Gastroesophageal sphincter (tissue), 4 donors: ENCODE results near the gene SLC38A10. TPM values are rescaled to one million over a fixed set of nuclear protein-coding genes. Genes with fewer than 3 reads are reported as not detected.

Experiments
- ATAC-seq: fragments of 150-250 bp; one replicate; pipeline ENCODE4 v1.9.1; 2016; ENCODE audit warnings: mild to moderate bottlenecking, moderate library complexity
- H3K27ac ChIP-seq, 4 donors: fragments of 200-600 bp; sonication (generic) in 3 of 4; 1 replicate in 3 of 4; 2 replicates in 1 of 4; pipeline ENCODE4 v1.5.1; 2016 to 2019
- H3K27me3 ChIP-seq: fragments of 200-600 bp; sonication (generic); one replicate; pipeline ENCODE4 v1.5.1; 2019
- H3K36me3 ChIP-seq, 2 donors: fragments of 200-600 bp; sonication (generic); one replicate each; pipeline ENCODE4 v1.5.1; 2019; ENCODE audit warnings: control low read depth in 1 of 2
- H3K4me1 ChIP-seq, 3 donors: fragments of 200-600 bp; sonication (generic); 1 replicate in 2 of 3; 2 replicates in 1 of 3; pipeline ENCODE4 v1.5.1; 2016 to 2019; ENCODE audit warnings: control low read depth in 2 of 3
- H3K4me3 ChIP-seq, 2 donors: fragments of 200-600 bp; sonication (generic); one replicate each; pipeline ENCODE4 v1.5.1; 2019; ENCODE audit warnings: mild to moderate bottlenecking in 1 of 2, moderate library complexity in 1 of 2
- H3K9me3 ChIP-seq, 3 donors: fragments of 200-600 bp; sonication (generic); one replicate each; pipeline ENCODE4 v1.5.1; 2017 to 2019; ENCODE audit warnings: control low read depth in 2 of 3
- CTCF ChIP-seq, 4 experiments: fragments of 200-600 bp in 2 of 4; fragments of 450-650 bp in 2 of 4; sonication (generic) in 1 of 4; IDR thresholded peaks; one replicate each; pipeline ENCODE4 v1.5.1; 2017 to 2019; ENCODE audit warnings: antibody characterized with exemption in 4 of 4, mild to moderate bottlenecking in 2 of 4, moderate library complexity in 2 of 4
- EP300 ChIP-seq: sonication (generic); formaldehyde crosslinking; IDR thresholded peaks from one replicate; pipeline ENCODE4 v1.6.1; 2017; ENCODE audit warnings: antibody characterized with exemption, mild to moderate bottlenecking
- POLR2A ChIP-seq, 2 donors: fragments of 450-650 bp; IDR thresholded peaks; one replicate each; pipeline ENCODE4 v1.6.1; 2017; ENCODE audit warnings: antibody characterized with exemption in 2 of 2, mild to moderate bottlenecking in 2 of 2, moderate library complexity in 1 of 2
- POLR2AphosphoS5 ChIP-seq: sonication (generic); formaldehyde crosslinking; IDR thresholded peaks from one replicate; pipeline ENCODE4 v1.6.1; 2017; ENCODE audit warnings: antibody characterized with exemption
- WGBS, 2 donors: methylation state at CpG; one replicate each; pipeline ENCODE4 v1.1.5; 2018; ENCODE audit warnings: low coverage in 1 of 2; 5-methylcytosine and 5-hydroxymethylcytosine counted together
- total RNA-seq, 4 donors: library from RNA; depleted of rRNA; stranded (reverse); fragments of >200 nt; gene quantifications; one replicate each; pipeline ENCODE4 v1.1.0, GENCODE V29; 2016

SLC38A10 gene
- total RNA-seq, 4 donors from 2014 or later, result 70.5 to 99.6 (median 81.8) TPM

DNA sequence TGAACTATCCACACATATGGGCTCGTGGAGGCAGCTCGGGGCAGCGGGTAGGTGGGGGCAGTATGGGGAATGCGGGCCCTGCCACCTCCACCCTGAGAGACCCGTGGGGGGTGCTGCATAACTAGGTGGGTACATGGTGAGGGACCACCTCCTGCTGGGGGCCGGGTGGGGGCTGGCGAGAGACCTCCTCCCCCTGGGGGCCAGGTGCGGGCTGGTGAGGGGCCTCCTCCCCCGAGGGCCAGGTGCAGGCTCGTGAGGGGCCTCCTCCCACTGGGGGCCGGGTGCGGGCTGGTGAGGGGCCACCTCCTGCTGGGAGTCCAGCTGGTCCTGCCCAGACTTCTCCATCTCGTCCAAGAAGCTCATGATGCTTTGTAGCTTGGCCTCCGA, 97.7 kb downstream of the SLC38A10 start:
- TF ChIP-seq EP300, result no peak
- TF ChIP-seq CTCF (IDR thresholded peaks at IDR 0.05), result no peak
- TF ChIP-seq POLR2AphosphoS5, result no peak
- TF ChIP-seq POLR2A (IDR thresholded peaks at IDR 0.05), result no peak
- no peaks in the 10 kb centered on the region for H3K27me3 ChIP-seq
- H3K36me3 ChIP-seq, result peaks cover 0 to 73% of the 10 kb centered on the region in 2 donors
- H3K9me3 ChIP-seq, result no peaks in the 10 kb centered on the region
- H3K4me3 ChIP-seq, result no peak overlapping the region
- WGBS, 2 donors, result no CpG with 5 or more reads among the region's 14 CpGs
- H3K4me1 ChIP-seq, result peaks cover 0 to 4% (median 0%) of the 10 kb centered on the region in 3 donors
- ATAC-seq, result peak; percentile 14
- H3K27ac ChIP-seq, result peak overlapping the region in 1 of 4 donors; percentile 32

- Histone ChIP-seq H3K36me3 (peaks cover 0 to 75% of the 10 kb centered on the region in 2 donors), H3K9me3 (no peaks in the 10 kb centered on the region), H3K27me3 (no peaks in the 10 kb centered on the region), H3K4me1 (peaks cover 0 to 4% (median 0%) of the 10 kb centered on the region in 3 donors), H3K4me3 (no peak overlapping the region), H3K27ac (peak overlapping the region in 1 of 4 donors; percentile 32)
- TF ChIP-seq POLR2A (IDR thresholded peaks at IDR 0.05) (no peak), EP300 (no peak), POLR2AphosphoS5 (no peak), CTCF (IDR thresholded peaks at IDR 0.05) (no peak)
- WGBS, 2 donors, result 100% methylated on average over 1 of the region's 45 CpGs; no CpG with 5 or more reads in 1 of the 2 donors
- peak; percentile 23 for ATAC-seq
Observed at GRCh38 chr17:81196505-81197408, 98.3 kb downstream of the SLC38A10 start.

GRCh38 chr17:81195941-81196495, 99.1 kb downstream of the SLC38A10 start:
- TF ChIP-seq EP300, result no peak
- TF ChIP-seq POLR2A (IDR thresholded peaks at IDR 0.05), result no peak
- TF ChIP-seq CTCF (IDR thresholded peaks at IDR 0.05), result no peak
- TF ChIP-seq POLR2AphosphoS5, result no peak

More at GRCh38 chr17:81195941-81196495, 99.1 kb downstream of the SLC38A10 start:
- Histone ChIP-seq H3K4me3 (no peak overlapping the region), H3K27me3 (no peaks in the 10 kb centered on the region), H3K36me3 (peaks cover 0 to 82% of the 10 kb centered on the region in 2 donors), H3K9me3 (no peaks in the 10 kb centered on the region), H3K4me1 (peaks cover 0 to 4% (median 0%) of the 10 kb centered on the region in 3 donors), H3K27ac (no peak overlapping the region)
- WGBS, 2 donors, result no CpG with 5 or more reads among the region's 14 CpGs
- no peak for ATAC-seq

Other genes with a start within 250 kb of the SLC38A10 start
- not detected for gene PVALEF, start 129.8 kb downstream of the SLC38A10 start, total RNA-seq
- 10 to 100 TPM; 14.5 to 28.0 (median 22.1) TPM for gene AATK, start 129.1 kb downstream of the SLC38A10 start, total RNA-seq
- gene CEP131, start 72.3 kb downstream of the SLC38A10 start, total RNA-seq, result 10 to 100 TPM in 1 of 4 donors, 1 to 10 TPM in 3; 4.4 to 12.0 (median 6.4) TPM
- 10 to 100 TPM in 3 of 4 donors, 1 to 10 TPM in 1; 8.0 to 43.0 (median 23.5) TPM for gene TEPSIN, start 56.3 kb downstream of the SLC38A10 start, total RNA-seq
- 10 to 100 TPM; 16.9 to 38.4 (median 22.3) TPM for gene NDUFAF8, start 56.0 kb downstream of the SLC38A10 start, total RNA-seq
- 10 to 100 TPM; 17.5 to 34.3 (median 19.5) TPM for gene BAHCC1, start 100.2 kb upstream of the SLC38A10 start, total RNA-seq
- gene ACTG1, start 217.5 kb upstream of the SLC38A10 start, total RNA-seq, result 1,000 to 10,000 TPM in 3 of 4 donors, 100 to 1,000 TPM in 1; 829 to 1,848 (median 1,550) TPM
- gene FSCN2, start 233.1 kb upstream of the SLC38A10 start, total RNA-seq, result 1 to 10 TPM in 2 of 4 donors, under 1 TPM in 2; 0.49 to 2.1 (median 1.0) TPM